Activated T-cell treated with anti-CD3 and anti-CD28 coated beads for 4 hours (primary cell): ENCODE results near the gene ANAPC16.
"Not testable (repeated sequence)": the region's sequence is repeated elsewhere in the genome, so short reads cannot be mapped to it uniquely, and the experiment has no call there.

Experiments used
- DNase-seq: peaks from one replicate; pipeline ENCODE4 v3.0.0-alpha.2; 2020

ANAPC16 gene

GRCh38 chr10:72218325-72218724 lies 2.5 kb downstream of the ANAPC16 start:
- DNase-seq, result no peak

DNA sequence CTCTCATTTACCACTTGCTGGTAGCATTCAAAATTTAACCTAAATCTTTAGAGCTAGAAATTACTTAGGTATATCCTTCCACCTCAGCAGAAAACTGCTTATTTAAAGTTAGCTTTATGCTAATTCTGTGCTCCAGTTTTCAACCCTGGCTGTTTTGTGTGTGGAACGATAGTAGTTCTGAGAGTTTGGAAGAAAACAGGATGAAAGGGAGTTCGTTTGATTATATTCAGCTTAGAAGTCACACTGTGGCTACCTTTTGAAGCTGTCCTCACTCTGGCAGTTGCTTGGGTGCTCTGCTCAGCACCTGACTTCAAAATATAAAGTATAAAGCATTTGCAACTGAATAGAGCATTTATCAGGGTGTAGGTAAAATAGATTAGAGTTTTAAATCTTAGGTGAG lies 2.9 kb downstream of the ANAPC16 start:
- no peak for DNase-seq

GRCh38 chr10:72219235-72219814 lies 3.5 kb downstream of the ANAPC16 start:
- DNase-seq, result no peak

- DNase-seq, result no peak
These were observed 4.8 kb downstream of the ANAPC16 start for GRCh38 chr10:72220637-72221036.

GRCh38 chr10:72221278-72221677 lies 5.5 kb downstream of the ANAPC16 start:
- DNase-seq, result no peak

- DNase-seq, result no peak
These were observed 7.9 kb downstream of the ANAPC16 start for GRCh38 chr10:72223743-72224101.

GRCh38 chr10:72224191-72224590 lies 8.4 kb downstream of the ANAPC16 start:
- DNase-seq, result not testable (repeated sequence)

DNA sequence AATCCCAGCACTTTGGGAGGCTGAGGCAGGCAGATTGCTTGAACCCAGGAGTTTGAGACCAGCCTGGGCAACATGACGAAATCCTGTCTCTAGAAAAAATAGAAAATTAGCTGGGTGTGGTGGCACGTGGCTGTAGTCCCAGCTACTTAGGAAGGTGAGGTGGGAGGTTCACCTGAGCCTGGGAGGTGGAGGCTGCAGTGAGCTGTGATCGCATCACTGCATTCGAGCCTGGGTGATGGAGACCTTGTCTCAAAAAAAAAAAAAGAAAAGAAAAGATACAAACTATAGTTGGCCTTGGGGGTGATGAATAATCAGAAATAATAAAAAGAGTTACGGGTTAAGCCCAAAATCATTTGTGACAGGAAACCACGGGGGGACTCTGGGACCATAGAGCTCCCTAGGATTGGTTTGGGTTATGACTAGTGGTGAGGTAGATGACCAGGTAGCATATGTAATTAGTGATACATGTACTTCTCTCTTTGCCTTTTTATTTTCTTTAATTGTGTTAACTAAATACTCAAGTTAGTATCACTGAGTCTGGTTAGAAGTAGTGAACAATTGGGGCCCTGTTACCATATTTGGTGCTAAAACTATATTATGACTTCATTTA lies 10.7 kb downstream of the ANAPC16 start:
- DNase-seq, result no peak

DNA sequence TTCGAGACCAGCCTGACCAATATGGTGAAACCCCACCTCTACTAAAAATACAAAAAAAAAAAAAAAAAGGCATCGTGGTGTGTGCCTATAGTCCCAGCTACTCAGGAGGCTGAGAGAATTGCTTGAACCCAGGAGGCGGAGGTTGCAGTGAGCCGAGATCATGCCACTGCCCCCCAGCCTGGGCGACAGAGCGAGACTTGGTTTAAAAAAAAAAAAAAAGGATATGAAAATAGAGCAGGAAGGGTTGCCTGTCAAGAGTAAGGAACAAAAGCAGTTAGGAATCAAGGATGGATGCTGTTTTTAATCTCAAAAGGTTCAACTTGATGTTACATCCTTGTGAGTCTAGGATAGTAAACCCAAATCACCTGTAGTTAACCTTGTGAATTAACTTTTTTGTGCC lies 12.0 kb downstream of the ANAPC16 start:
- DNase-seq, result no peak

DNA sequence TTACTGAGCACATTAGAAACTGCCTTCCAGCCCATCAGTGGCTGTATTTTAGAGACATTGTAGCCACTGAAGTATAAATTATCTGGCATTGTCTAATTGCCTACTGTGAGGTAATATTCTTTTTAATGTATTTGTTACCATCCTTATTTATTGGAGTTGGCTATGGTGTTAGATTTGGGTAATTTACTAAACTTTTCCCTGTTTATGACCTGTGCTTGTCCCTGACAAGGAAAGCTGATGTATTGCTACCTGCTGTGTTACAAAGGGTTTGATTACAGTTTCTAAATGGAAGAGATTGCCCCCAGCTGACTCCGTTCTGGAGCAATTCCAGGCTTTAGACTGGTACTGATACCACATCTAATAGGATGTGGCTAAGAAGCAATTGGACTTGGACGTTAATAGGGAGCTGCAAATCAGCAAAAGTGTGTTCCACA lies 12.5 kb downstream of the ANAPC16 start:
- no peak for DNase-seq

DNA sequence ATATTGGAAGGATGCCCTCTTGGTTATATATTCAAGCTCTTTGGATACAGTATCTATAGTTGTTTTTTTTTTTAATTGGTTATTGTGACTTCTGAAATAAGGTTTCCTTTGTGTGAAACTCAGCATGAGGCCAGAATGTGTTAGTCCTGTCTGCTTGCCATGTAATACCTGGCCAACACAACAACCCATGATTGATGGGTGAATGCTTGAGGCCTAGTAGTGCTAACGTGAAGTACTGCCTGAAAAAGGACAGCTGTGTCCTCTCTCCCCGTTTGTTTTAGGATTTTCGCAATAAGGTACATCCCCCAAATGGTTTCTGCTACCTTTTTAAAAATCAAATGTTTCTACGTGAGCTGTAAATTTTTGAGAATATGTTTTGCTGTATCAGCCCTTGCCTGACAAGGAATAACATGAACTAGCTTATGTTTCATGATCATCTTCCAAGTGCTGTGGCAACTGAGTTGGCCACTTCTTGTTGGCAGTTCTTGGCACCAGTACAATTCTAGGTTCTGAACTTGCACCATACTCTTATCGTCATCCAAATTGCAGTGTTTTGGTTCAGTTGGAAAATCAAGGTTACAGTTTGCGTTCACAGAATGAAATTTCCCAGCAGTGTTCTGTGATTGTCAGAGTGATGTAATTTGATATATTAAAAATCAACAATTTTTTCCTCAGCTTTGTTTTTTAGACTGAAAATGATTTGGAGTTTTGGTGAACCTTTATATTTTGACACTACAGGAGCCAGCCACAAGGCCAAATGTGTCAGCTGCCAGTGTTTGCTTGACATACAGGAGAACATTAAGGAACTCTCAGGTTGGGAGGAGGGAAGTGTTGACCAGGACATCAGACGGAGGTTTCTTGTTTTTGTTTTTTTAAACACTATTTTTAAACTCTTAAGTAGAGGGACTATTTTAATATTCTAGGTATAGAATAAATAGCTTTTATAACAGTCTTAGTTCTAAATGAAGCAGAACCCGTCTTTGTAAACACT lies 13.7 kb downstream of the ANAPC16 start:
- DNase-seq, result no peak

- DNase-seq, result no peak
These were observed 17.8 kb downstream of the ANAPC16 start for GRCh38 chr10:72233621-72234020.

DNA sequence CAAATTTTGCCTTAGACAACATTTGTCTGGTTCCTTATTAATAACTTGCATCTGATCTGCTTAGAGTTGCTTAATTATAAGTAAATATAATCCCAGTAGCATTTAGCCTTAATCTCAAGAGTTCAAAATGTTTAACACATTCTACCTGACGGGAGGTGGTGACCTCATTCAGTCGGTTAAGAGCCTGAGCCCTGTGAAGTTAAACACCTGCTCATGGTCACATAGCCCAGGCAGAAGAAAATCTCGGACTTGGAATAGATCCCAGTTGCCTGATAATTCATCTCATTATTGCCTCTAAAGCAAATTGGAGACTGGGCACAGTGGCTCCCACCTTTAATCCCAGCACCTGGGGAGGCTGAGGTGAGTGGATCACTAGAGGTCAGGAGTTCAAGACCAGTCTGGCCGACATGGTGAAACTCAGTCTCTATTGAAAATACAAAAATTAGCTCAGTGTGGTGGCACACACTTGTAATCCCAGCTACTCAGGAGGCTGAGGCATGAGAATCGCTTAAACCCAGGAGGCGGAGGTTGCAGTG lies 18.8 kb downstream of the ANAPC16 start:
- no peak for DNase-seq

- DNase-seq, result no peak
These were observed 19.9 kb downstream of the ANAPC16 start for GRCh38 chr10:72235544-72236279.

DNA sequence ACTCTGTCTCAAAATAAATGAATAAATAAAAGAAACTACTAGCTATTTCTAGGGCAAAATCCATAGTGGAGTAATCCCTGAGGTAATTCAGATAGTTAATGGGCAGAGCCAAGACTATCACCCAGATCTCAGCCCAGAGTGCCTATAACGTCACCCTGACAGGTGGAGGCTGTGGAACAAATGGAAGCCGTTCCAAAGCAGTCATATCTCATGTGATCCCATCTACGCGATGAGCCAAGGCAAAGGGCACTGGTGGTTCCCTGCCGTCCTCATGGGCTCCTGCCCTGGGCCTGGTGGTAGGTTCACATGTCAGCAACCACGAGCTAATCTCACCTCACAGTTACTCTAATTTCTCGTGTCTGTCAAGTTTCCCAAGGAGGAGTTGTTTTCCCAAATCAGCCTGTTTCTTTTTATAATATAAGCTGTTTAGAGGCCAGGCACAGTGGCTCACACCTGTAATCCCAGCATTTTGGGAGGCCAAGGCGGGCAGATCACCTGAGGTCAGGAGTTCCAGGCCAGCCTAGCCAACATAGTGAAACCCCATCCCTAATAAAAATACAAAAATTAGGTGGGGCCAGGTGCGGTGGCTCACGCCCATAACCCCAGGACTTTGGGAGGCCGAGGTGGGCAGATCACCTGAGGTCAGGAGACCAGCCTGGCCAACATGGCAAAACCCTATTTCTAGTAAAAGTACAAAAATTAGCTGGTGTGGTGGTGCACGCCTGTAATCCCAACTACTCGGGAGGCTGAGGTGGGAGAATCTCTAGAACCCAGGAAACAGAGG lies 22.8 kb downstream of the ANAPC16 start:
- DNase-seq, result no peak

DNA sequence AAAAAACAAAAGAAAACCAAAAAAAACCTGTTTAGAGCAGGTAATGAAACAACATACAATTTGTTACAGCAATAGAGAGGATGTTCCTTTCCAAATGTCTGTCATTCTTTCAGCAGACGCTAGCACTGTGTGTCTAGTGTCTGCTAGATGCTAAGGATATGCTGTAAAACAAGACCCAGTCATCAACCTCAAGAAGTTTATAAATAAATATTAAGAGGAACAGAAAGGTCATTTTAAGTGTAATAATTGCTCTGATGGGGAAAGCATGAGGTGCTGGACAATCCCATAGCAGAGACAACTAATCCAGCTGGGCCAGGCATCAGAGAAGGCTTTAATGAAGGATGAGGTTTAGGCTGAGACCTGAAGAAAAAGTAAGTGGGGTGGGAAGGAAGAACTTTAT lies 23.6 kb downstream of the ANAPC16 start:
- DNase-seq, result no peak

DNA sequence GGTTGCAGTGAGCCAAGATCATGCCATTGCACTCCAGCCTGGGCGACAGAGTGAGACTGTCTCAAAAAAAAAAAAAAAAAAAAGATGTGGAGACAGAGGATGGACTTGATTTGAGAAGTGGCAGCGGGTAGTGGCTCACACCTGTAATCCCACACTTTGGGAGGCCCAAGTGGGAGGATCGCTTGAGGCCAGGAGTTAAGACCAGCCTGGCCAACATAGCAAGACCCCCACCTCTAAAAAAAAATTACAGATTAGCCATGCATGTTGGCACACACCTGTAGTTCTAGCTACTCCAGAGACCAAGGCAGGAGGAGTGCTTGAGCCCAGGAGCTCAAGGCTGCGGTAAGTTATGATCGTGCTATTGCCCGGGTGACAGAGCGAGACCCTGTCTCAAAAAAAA lies 24.6 kb downstream of the ANAPC16 start:
- no peak for DNase-seq

DNA sequence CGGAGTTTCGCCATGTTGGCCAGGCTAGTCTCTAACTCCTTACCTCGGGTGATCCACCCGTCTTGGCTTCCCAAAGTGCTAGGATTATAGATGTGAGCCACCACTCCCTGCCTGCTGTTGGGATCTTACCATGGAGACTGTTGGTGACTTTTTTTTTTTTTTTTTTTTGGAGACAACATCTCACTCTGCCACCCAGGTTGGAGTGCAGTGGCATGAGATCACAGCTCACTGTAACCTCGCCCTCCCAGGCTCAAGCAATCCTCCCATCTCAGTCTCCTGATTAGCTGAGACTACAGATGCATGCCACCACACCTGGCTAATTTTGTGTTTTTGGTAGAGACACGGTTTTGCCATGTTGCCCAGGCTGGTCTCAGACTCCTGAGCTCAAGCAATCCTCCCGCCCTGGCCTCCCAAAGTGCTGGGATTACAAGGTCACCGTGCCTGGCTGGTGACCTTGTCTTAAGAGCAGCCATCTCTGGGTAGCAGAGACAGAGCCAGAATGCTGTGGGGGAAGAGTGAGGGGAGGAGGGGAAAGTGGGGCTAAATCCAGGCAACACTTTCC lies 26.0 kb downstream of the ANAPC16 start:
- DNase-seq, result no peak

GRCh38 chr10:72242675-72243074 lies 26.9 kb downstream of the ANAPC16 start:
- DNase-seq, result no peak

DNA sequence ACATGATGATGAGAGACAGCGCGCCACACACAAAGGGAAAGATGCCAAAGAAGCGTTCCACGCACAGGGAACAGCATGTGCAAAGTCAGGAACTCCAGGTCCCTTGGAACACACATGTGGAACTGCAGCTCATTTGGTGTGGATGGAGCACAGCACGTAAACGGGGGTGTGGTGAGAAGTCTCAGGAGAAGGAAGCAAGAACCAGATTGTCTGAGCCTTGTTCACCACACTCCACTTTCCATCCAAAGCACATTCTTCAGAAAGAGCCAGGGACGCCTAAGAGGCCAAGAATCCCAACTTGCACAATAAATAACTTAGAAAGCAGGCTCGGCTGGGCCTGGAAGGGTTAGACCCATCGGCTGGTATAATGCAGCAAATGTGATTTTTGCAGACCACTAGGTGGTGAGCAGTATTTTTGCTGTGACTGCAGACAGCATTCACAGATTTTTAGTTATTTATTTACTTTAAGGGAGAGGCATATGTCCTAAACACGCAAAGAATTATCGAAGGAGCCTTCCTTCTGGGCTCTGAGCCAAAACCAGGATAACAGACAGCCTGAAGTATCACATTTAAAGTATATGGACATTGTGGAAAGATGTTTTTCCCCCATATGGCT lies 28.1 kb downstream of the ANAPC16 start:
- DNase-seq, result no peak

DNA sequence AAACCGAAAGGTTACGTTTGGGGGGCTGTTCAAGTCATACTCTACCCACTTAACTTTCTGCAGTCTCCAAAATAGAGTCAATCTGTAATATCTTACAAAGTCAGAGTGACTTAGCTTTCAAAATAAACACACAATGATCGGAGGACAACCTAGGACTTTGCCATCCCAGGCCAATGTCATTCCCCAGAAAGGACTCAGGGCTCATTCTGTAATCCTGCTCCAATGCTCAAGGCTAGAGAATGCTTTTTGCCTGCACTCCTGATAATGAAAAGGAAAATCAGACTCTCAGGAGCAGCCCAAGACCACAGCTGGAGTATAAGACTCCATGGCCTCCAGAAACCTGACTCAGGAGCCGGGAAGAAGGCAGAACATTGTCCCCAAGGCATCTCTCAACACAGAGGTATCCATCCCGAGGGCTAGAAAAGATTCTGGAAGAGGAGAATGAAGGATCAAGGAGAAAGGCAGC lies 28.8 kb downstream of the ANAPC16 start:
- DNase-seq, result no peak
